Ascending aorta (tissue), 2 donors: ENCODE measurements around the gene LDLR. TPM values are rescaled to one million over a fixed set of nuclear protein-coding genes. Genes with fewer than 3 reads are reported as not detected.
"Not testable (repeated sequence)": the region's sequence is repeated elsewhere in the genome, so short reads cannot be mapped to it uniquely, and the experiment has no call there.

Experiments
- DNase-seq, 2 donors: peaks; one replicate each; pipeline ENCODE4 v3.0.0-alpha.2; 2019; ENCODE audit warnings: low spot score in 2 of 2
- H3K27ac ChIP-seq, 2 donors: fragments of 200-600 bp; sonication (generic); one replicate each; pipeline ENCODE4 v1.5.1; 2016 to 2017; ENCODE audit warnings: mild to moderate bottlenecking in 1 of 2
- H3K27me3 ChIP-seq: fragments of 200-600 bp; sonication (generic); one replicate; pipeline ENCODE4 v1.5.1; 2017
- H3K36me3 ChIP-seq, 2 donors: fragments of 200-600 bp; sonication (generic); one replicate each; pipeline ENCODE4 v1.5.1; 2016
- H3K4me1 ChIP-seq, 2 donors: fragments of 200-600 bp; sonication (generic); one replicate each; pipeline ENCODE4 v1.5.1; 2016 to 2017; ENCODE audit warnings: mild to moderate bottlenecking in 1 of 2
- H3K4me3 ChIP-seq, 2 donors: fragments of 200-600 bp; sonication (generic); one replicate each; pipeline ENCODE4 v1.5.1; 2016 to 2017; ENCODE audit warnings: mild to moderate bottlenecking in 1 of 2
- H3K9me3 ChIP-seq, 2 donors: fragments of 200-600 bp; sonication (generic); one replicate each; pipeline ENCODE4 v1.5.1; 2016
- intact Hi-C: fragments of 100-400 bp; cut with DNase I; formaldehyde crosslinking; loops from one replicate; pipeline ENCODE4 v1.15.1; 2023
- total RNA-seq: library from RNA; depleted of rRNA; stranded (reverse); fragments of >200 nt; gene quantifications from one replicate; pipeline ENCODE4 v1.1.0, GENCODE V29; 2016
- TF ChIP-seq, protein P1 (sequence below), 3 experiments: fragments of 200-600 bp in 2 of 3; fragments of 450-650 bp in 1 of 3; sonication (generic) in 2 of 3; IDR thresholded peaks; one replicate each; pipeline ENCODE4 v1.5.1; 2016 to 2019; ENCODE audit warnings: antibody characterized with exemption in 3 of 3, mild to moderate bottlenecking in 1 of 3, moderate library complexity in 1 of 3

LDLR gene
- total RNA-seq, 1 donor from 2014 or later: 37.4 TPM

DNA sequence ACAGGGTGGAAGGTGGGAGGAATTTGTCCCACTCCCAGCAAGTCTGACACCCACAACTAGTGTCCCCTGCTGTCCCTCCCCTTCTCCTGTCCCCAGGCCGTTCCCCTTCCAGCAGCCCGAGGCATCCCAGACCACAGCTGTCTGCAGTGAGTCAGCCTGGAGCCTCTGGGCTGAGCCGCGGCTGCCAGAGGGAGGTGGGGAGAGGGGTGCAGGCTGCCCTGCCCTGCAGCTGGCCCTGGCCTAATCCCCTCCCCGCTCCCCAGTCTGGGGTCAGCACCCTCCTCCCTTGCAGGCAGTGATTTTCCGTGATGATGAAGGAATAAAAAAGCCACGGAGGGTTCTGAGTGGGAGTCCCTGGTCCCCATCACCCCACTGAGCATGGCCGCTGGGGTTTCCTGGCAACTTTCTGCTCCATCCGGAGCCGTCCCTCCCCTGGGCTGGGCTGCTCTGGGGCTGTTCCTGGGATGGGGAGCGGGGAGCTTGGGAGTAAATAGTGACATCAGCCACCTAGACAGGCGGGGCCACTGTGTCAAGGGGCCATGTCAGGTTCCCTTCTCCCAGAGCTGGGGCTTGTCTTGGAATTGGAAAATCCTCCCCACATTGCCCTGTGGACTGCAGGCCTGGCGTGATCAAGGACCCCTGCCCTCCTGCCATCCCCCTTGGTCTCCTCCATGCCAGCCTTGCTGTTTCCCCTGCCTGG, 49.5 kb downstream of the LDLR start:
- TF ChIP-seq, protein P1, sequence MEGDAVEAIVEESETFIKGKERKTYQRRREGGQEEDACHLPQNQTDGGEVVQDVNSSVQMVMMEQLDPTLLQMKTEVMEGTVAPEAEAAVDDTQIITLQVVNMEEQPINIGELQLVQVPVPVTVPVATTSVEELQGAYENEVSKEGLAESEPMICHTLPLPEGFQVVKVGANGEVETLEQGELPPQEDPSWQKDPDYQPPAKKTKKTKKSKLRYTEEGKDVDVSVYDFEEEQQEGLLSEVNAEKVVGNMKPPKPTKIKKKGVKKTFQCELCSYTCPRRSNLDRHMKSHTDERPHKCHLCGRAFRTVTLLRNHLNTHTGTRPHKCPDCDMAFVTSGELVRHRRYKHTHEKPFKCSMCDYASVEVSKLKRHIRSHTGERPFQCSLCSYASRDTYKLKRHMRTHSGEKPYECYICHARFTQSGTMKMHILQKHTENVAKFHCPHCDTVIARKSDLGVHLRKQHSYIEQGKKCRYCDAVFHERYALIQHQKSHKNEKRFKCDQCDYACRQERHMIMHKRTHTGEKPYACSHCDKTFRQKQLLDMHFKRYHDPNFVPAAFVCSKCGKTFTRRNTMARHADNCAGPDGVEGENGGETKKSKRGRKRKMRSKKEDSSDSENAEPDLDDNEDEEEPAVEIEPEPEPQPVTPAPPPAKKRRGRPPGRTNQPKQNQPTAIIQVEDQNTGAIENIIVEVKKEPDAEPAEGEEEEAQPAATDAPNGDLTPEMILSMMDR (IDR thresholded peaks at IDR 0.05): no peak
- Histone ChIP-seq H3K27ac (peak overlapping the region; percentile 97), H3K4me3 (peak overlapping the region; percentile 24 to 55), H3K36me3 (no peaks in the 10 kb centered on the region), H3K4me1 (peaks cover 40 to 51% of the 10 kb centered on the region in 2 donors), H3K27me3 (no peaks in the 10 kb centered on the region), H3K9me3 (no peaks in the 10 kb centered on the region)
- DNase-seq: peak; percentile 50 to 92
- intact Hi-C loops: loop anchor here (1.0 to 2.0 kb wide), 4 partner anchors 19 to 65 kb away; no protein-coding TSS in a partner anchor

- H3K27ac ChIP-seq: peak overlapping the region; percentile 97
- intact Hi-C loops: loop anchor here (5.0 kb wide), 1 partner anchor 827 kb away; the partner anchor contains the start of gene ZNF763
- not testable (repeated sequence) for H3K9me3 ChIP-seq
These were observed 50.8 kb downstream of the LDLR start for GRCh38 chr19:11140023-11140538.

DNA sequence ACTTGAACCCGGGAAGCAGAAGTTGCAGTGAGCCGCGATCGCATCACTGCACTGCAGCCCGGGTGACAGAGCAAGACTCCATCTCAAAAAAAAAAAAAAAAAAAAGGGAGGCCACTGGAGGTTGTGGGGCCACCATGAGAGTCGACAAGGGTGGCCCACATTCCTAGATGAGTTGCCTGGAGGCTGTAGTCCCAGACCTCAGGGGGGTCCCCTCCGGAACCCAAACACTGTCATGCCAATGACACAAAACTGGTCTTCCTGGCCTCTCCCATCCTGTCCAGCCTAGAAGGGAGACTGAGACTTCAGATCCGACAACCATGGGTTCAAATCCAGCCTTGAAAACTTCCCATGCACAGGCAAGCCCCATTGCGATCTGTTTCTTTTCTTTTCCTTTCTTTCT, 51.6 kb downstream of the LDLR start:
- intact Hi-C loops: loop anchor here (5.0 kb wide), 1 partner anchor 826 kb away; the partner anchor contains the start of gene ZNF763
- DNase-seq: no peak
- TF ChIP-seq, protein P1 (IDR thresholded peaks at IDR 0.05): no peak
- Histone ChIP-seq H3K4me1 (peaks cover 40 to 55% of the 10 kb centered on the region in 2 donors), H3K27ac (peak overlapping the region; percentile 97), H3K9me3 (no peaks in the 10 kb centered on the region), H3K4me3 (no peak overlapping the region), H3K36me3 (no peaks in the 10 kb centered on the region), H3K27me3 (no peaks in the 10 kb centered on the region)

More at GRCh38 chr19:11140023-11140538, 50.8 kb downstream of the LDLR start:
- DNase-seq, H3K27me3 ChIP-seq, H3K36me3 ChIP-seq, H3K4me3 ChIP-seq: not testable (repeated sequence)
- H3K4me1 ChIP-seq: peaks cover 40 to 55% of the 10 kb centered on the region in 2 donors

DNA sequence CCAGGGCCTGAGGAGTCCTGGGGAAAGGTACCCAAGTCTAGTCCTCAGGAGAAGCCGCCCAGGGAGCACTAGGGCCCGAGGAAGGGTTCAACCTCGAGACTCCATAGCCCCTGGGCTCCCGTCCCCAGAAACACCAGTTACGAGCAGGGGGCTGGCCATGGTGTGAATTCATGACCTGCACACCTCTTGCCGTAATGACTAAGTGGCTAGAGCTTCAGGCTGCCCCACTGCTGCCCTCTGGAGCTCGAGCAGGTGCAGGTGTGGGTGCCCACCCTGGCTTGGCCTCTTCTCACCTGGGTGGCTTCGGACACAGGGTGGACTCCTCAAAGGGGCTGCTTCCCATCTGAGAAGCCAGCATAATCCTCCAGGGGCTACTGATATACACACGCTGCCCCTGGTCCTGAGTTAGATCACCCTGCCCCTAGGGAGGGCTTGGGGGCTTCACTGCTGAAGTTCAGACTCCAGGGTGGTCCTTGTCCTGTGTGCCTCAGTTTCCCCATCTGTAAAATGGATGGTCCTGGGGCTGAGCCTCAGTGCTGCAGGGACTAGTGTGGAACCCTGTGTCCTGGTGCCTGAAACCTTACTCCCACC, 52.8 kb downstream of the LDLR start:
- Histone ChIP-seq H3K27me3 (no peaks in the 10 kb centered on the region), H3K27ac (peak overlapping the region; percentile 97), H3K9me3 (no peaks in the 10 kb centered on the region), H3K36me3 (no peaks in the 10 kb centered on the region), H3K4me1 (peaks cover 40 to 55% of the 10 kb centered on the region in 2 donors), H3K4me3 (no peak overlapping the region)
- no peak for DNase-seq
- intact Hi-C loops: loop anchor here (2.0 to 5.0 kb wide), 3 partner anchors 23 to 825 kb away; partner anchors contain the start of genes KANK2 and ZNF763
- TF ChIP-seq, protein P1 (IDR thresholded peaks at IDR 0.05): peak in 1 of 3 experiments; percentile 8

DNA sequence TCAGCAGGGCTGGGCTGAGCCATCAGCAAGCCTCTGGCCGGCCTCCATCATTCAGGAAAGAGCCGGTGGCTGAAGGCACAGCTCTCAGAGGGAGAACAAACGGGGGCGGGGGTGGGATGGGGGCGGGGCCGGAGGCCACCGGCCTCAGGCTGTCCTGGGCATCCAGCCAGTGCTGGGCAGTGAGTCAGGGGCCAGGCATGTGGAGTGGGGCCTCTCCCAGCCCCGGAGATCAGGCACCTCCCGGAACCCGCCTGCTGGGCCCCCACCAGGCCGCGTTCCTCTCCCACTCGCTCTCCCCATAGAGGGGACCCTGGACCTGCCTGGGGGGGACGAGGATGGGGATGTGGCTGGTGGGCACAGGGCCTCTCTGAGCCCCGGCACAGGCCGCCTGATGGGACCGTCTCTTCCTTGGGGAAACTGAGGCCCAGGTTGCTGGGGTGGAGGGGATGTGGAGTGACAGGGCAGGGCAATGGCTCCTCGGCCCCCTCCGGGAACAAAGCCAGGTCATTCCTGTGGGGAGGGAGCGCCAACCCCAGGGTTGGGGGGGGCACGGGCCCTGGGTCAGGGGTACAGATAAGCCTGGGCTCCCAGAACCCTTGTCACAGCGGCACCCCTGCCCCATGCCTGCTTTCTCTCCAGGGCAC, 53.4 kb downstream of the LDLR start:
- H3K9me3 ChIP-seq: no peaks in the 10 kb centered on the region
- DNase-seq: peak; percentile 83 to 96
- H3K4me1 ChIP-seq: peaks cover 40 to 53% of the 10 kb centered on the region in 2 donors
- H3K27ac ChIP-seq: peak overlapping the region; percentile 97
- TF ChIP-seq, protein P1 (IDR thresholded peaks at IDR 0.05): no peak
- H3K4me3 ChIP-seq: peak overlapping the region; percentile 18 to 45
- intact Hi-C loops: loop anchor here (2.0 to 5.0 kb wide), 3 partner anchors 22 to 825 kb away; partner anchors contain the start of genes KANK2 and ZNF763
- no peaks in the 10 kb centered on the region for H3K27me3 ChIP-seq
- H3K36me3 ChIP-seq: no peaks in the 10 kb centered on the region
